ENCODE data around the gene SLC44A1.

GRCh38 chr9:105444130-105444529 is 199.7 kb downstream of the SLC44A1 start:
- TF ChIP-seq CTCF (IDR thresholded peaks at IDR 0.05) (no peak), POLR2A (IDR thresholded peaks at IDR 0.05) (no peak)

All from tibial nerve (tissue), 3 donors.